Astrocyte (in vitro differentiated cells and primary cell): ENCODE results near the gene C5orf63. TPM values are rescaled to one million over a fixed set of nuclear protein-coding genes. Genes with fewer than 3 reads are reported as not detected.

Experiments used
- DNase-seq: peaks from one replicate; pipeline ENCODE4 v3.0.0-alpha.2; 2010; ENCODE audit warnings: low read depth
- FAIRE-seq: peaks from 2 replicates; lab custom pipeline; 2011; peaks lifted over from hg19 to GRCh38; lab: Jason Lieb, UNC
- H2AFZ ChIP-seq: 2 replicates; pipeline ENCODE4 v1.6.0; 2012; ENCODE audit warnings: low read depth, low read length, inconsistent platforms
- H3K27ac ChIP-seq: 2 replicates; pipeline ENCODE4 v1.5.1; 2011; ENCODE audit warnings: low read depth, low read length, inconsistent platforms
- H3K27me3 ChIP-seq: 2 replicates; pipeline ENCODE4 v1.6.0; 2011; ENCODE audit warnings: low read length, inconsistent platforms; ENCODE audit not compliant: insufficient read depth
- H3K36me3 ChIP-seq: 2 replicates; pipeline ENCODE4 v1.5.1; 2011; ENCODE audit warnings: low read length, inconsistent platforms; ENCODE audit not compliant: insufficient read depth
- H3K4me1 ChIP-seq: 2 replicates; pipeline ENCODE4 v1.5.1; 2011; ENCODE audit warnings: low read length, inconsistent platforms; ENCODE audit not compliant: insufficient read depth
- H3K4me2 ChIP-seq: 2 replicates; pipeline ENCODE4 v1.6.0; 2012; ENCODE audit warnings: low read length, inconsistent platforms
- H3K4me3 ChIP-seq: 2 replicates; pipeline ENCODE4 v1.5.1; 2011; ENCODE audit warnings: low read depth, mild to moderate bottlenecking, low read length, inconsistent platforms; ENCODE audit not compliant: insufficient read depth
- H3K79me2 ChIP-seq: 2 replicates; pipeline ENCODE4 v1.6.0; 2012; ENCODE audit warnings: mild to moderate bottlenecking, low read length, inconsistent platforms; ENCODE audit not compliant: insufficient read depth
- H3K9ac ChIP-seq: 2 replicates; pipeline ENCODE4 v1.6.0; 2012; ENCODE audit warnings: mild to moderate bottlenecking, low read length, inconsistent platforms
- H3K9me3 ChIP-seq: 2 replicates; pipeline ENCODE4 v1.5.1; 2012; ENCODE audit warnings: low read depth, mild to moderate bottlenecking, low read length, inconsistent platforms; ENCODE audit not compliant: insufficient read depth
- H4K20me1 ChIP-seq: 2 replicates; pipeline ENCODE4 v1.6.0; 2012; ENCODE audit warnings: low read length, inconsistent platforms; ENCODE audit not compliant: insufficient read depth
- H3K27ac Mint-ChIP-seq: one replicate; pipeline ENCODE4 v1.8.0; 2021; ENCODE audit warnings: mild to moderate bottlenecking, mixed read lengths; ENCODE audit not compliant: unreplicated experiment
- H3K27me3 Mint-ChIP-seq: one replicate; pipeline ENCODE4 v1.8.0; 2021; ENCODE audit warnings: low read depth, mixed read lengths; ENCODE audit not compliant: unreplicated experiment
- H3K36me3 Mint-ChIP-seq: one replicate; pipeline ENCODE4 v1.8.0; 2021; ENCODE audit warnings: low read depth, mixed read lengths; ENCODE audit not compliant: unreplicated experiment
- H3K4me1 Mint-ChIP-seq: one replicate; pipeline ENCODE4 v1.8.0; 2021; ENCODE audit warnings: low read depth, mixed read lengths; ENCODE audit not compliant: unreplicated experiment
- H3K4me3 Mint-ChIP-seq: one replicate; pipeline ENCODE4 v1.8.0; 2021; ENCODE audit warnings: mild to moderate bottlenecking, moderate library complexity, mixed read lengths; ENCODE audit not compliant: unreplicated experiment
- H3K9me3 Mint-ChIP-seq: one replicate; pipeline ENCODE4 v1.8.0; 2021; ENCODE audit warnings: mild to moderate bottlenecking, mixed read lengths; ENCODE audit not compliant: unreplicated experiment
- EZH2 ChIP-seq: IDR thresholded peaks from 2 replicates; pipeline ENCODE4 v1.6.1; 2012; ENCODE audit warnings: mild to moderate bottlenecking, low read length, inconsistent platforms; ENCODE audit not compliant: insufficient read depth
- total RNA-seq: library from RNA; stranded (reverse); gene quantifications from 2 replicates; pipeline ENCODE4 v1.2.1, GENCODE V29; 2021
- TF ChIP-seq, protein P1 (sequence below): IDR thresholded peaks from 2 replicates; pipeline ENCODE4 v1.5.1; 2011; ENCODE audit warnings: low read depth, mild to moderate bottlenecking, inconsistent platforms, low read length, moderate library complexity; ENCODE audit not compliant: insufficient read depth

Gene C5orf63
- total RNA-seq, 1 donor from 2014 or later, result 0.36 TPM

- Histone ChIP-seq H3K36me3 (no peaks in the 10 kb centered on the region), H3K9me3 (no peaks in the 10 kb centered on the region), H3K27ac (no peak overlapping the region), H3K4me1 (peaks cover 16% of the 10 kb centered on the region), H2AFZ (no peak overlapping the region), H3K79me2 (no peaks in the 10 kb centered on the region), H3K4me3 (no peak overlapping the region), H4K20me1 (no peaks in the 10 kb centered on the region), H3K4me2 (peak overlapping the region; percentile 53), H3K9ac (no peak overlapping the region), H3K27me3 (no peaks in the 10 kb centered on the region)
- peaks cover 2% of the 10 kb centered on the region for H3K9me3 Mint-ChIP-seq
- H3K4me1 Mint-ChIP-seq, result peaks cover 12% of the 10 kb centered on the region
- TF ChIP-seq EZH2, result no peak
- TF ChIP-seq, protein P1, sequence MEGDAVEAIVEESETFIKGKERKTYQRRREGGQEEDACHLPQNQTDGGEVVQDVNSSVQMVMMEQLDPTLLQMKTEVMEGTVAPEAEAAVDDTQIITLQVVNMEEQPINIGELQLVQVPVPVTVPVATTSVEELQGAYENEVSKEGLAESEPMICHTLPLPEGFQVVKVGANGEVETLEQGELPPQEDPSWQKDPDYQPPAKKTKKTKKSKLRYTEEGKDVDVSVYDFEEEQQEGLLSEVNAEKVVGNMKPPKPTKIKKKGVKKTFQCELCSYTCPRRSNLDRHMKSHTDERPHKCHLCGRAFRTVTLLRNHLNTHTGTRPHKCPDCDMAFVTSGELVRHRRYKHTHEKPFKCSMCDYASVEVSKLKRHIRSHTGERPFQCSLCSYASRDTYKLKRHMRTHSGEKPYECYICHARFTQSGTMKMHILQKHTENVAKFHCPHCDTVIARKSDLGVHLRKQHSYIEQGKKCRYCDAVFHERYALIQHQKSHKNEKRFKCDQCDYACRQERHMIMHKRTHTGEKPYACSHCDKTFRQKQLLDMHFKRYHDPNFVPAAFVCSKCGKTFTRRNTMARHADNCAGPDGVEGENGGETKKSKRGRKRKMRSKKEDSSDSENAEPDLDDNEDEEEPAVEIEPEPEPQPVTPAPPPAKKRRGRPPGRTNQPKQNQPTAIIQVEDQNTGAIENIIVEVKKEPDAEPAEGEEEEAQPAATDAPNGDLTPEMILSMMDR, result no peak
- DNase-seq (peak; percentile 10), FAIRE-seq (no peak)
- no peak overlapping the region for H3K27ac Mint-ChIP-seq
- H3K27me3 Mint-ChIP-seq, result peaks cover 4% of the 10 kb centered on the region
- H3K36me3 Mint-ChIP-seq, result no peaks in the 10 kb centered on the region
- H3K4me3 Mint-ChIP-seq, result no peak overlapping the region
These were observed 31.7 kb downstream of the C5orf63 start for GRCh38 chr5:127041571-127041970.

DNA sequence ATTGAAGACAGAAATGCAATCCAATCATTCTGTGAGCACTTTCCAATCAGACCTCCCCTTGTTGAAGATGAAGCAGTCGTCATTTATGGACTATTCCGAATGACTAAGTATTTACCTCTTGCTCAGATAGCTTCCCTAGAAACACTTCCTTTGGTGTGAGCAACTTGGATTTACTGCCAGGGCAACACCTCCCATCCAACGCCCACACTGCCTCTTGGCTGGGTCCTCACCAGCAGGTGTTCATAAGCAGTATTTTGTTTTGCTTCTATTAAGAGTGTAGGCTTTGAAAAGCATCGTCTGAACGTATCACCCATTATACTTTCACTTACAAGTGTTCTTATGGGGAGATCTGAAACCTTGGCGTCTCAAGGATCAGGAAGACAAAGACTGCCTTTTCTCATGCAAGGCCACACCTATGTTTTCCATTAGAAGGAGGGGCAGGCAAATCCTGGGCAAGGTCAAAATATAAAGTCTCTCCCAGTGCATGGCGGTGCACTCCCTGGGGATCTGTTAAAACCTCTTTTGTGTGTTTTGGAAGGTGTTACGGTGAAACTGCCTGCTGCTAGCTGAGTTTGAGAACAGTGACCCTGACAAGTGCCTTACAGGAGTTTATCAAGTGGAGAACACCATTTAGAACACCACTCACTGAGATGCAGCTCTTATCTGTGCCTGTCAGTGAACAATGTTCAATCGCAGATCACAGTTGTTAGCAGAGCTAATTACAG is 32.3 kb downstream of the C5orf63 start:
- Histone ChIP-seq H4K20me1 (no peaks in the 10 kb centered on the region), H3K4me1 (peaks cover 16% of the 10 kb centered on the region), H3K4me3 (no peak overlapping the region), H3K9ac (no peak overlapping the region), H3K27ac (no peak overlapping the region), H2AFZ (no peak overlapping the region), H3K36me3 (no peaks in the 10 kb centered on the region), H3K4me2 (peak overlapping the region; percentile 53), H3K9me3 (no peaks in the 10 kb centered on the region), H3K79me2 (no peaks in the 10 kb centered on the region), H3K27me3 (no peaks in the 10 kb centered on the region)
- peaks cover 8% of the 10 kb centered on the region for H3K27me3 Mint-ChIP-seq
- FAIRE-seq (no peak), DNase-seq (peak; percentile 75)
- no peak overlapping the region for H3K27ac Mint-ChIP-seq
- peaks cover 2% of the 10 kb centered on the region for H3K9me3 Mint-ChIP-seq
- TF ChIP-seq, protein P1, result no peak
- TF ChIP-seq EZH2, result no peak
- H3K4me3 Mint-ChIP-seq, result no peak overlapping the region
- H3K36me3 Mint-ChIP-seq, result no peaks in the 10 kb centered on the region
- peaks cover 12% of the 10 kb centered on the region for H3K4me1 Mint-ChIP-seq

GRCh38 chr5:127038550-127038949 is 34.8 kb downstream of the C5orf63 start:
- Mint-ChIP-seq H3K4me3 (no peak overlapping the region), H3K4me1 (peaks cover 12% of the 10 kb centered on the region), H3K9me3 (peaks cover 4% of the 10 kb centered on the region), H3K36me3 (no peaks in the 10 kb centered on the region), H3K27me3 (peaks cover 21% of the 10 kb centered on the region), H3K27ac (no peak overlapping the region)
- Histone ChIP-seq H3K4me3 (no peak overlapping the region), H3K79me2 (no peaks in the 10 kb centered on the region), H4K20me1 (no peaks in the 10 kb centered on the region), H3K27ac (no peak overlapping the region), H2AFZ (no peak overlapping the region), H3K27me3 (no peaks in the 10 kb centered on the region), H3K9ac (no peak overlapping the region), H3K4me1 (peaks cover 16% of the 10 kb centered on the region), H3K9me3 (no peaks in the 10 kb centered on the region), H3K4me2 (no peak overlapping the region), H3K36me3 (no peaks in the 10 kb centered on the region)
- FAIRE-seq (no peak), DNase-seq (no peak)
- TF ChIP-seq EZH2, result no peak
- TF ChIP-seq, protein P1, result no peak
